ENCODE results near the gene RBPMS2. TPM values are rescaled to one million over a fixed set of nuclear protein-coding genes. Genes with fewer than 3 reads are reported as not detected.

Gene RBPMS2
- total and polyA plus RNA-seq, 2 donors (not counting 3 experiments of a cell fraction or from before 2014, with no cell fraction given): 2.3 to 7.8 TPM

- ChIA-PET POLR2A (no interaction called here), CTCF (interaction anchor here (0.6 to 5.4 kb wide), 3 partner anchors 28 to 536 kb away, joined by 3 to 40 read pairs (median 3); no protein-coding TSS in a partner anchor)
- H3K36me3 ChIP-seq (ENCODE audit: control insufficient read depth in 2 of 2, extremely low read depth in 1 of 2, insufficient read depth in 2 of 2, low read length in 2 of 2): no peaks in the 10 kb centered on the region
- no peak for DNase-seq (ENCODE audit: low read depth, low spot score)
- intact Hi-C loops (cut with micrococcal nuclease): no loop called here
- FAIRE-seq: no peak
- H3K9ac ChIP-seq (replicated peaks; ENCODE audit: extremely low read depth, insufficient read depth, low read length): no peak overlapping the region
- H3K27ac ChIP-seq (ENCODE audit: insufficient read depth, low read depth, low read length): no peak overlapping the region
- H3K4me3 ChIP-seq (replicated peaks in 1 of 3; ENCODE audit: insufficient read depth in 1 of 3, low read depth in 1 of 3, low read length in 3 of 3): no peak overlapping the region
- peaks cover 0 to 4% of the 10 kb centered on the region in 2 experiments for H3K27me3 ChIP-seq (ENCODE audit: control insufficient read depth in 2 of 2, insufficient read depth in 2 of 2, low read length in 2 of 2)
- BruUV-seq (replicated peaks): no TSS peak
- no peaks in the 10 kb centered on the region for H3K4me1 ChIP-seq (ENCODE audit: control insufficient read depth, extremely low read depth, insufficient read depth, low read length)
- no peaks in the 10 kb centered on the region for H3K9me3 ChIP-seq (replicated peaks; ENCODE audit: control insufficient read depth, insufficient read depth, low read length)
- H2AFZ ChIP-seq (ENCODE audit: low read depth, low read length): no peak overlapping the region
- dilution Hi-C loops (cut with MboI; ENCODE audit: extremely low pct_ligation_motif_present, low sequenced_read_pairs): no loop called here
- H3K9me1 ChIP-seq (replicated peaks; ENCODE audit: control insufficient read depth, extremely low read depth, insufficient read depth, low read length): no peaks in the 10 kb centered on the region
- H3K4me2 ChIP-seq (ENCODE audit: insufficient read depth, low read length): no peak overlapping the region
- no peak for TF ChIP-seq MYC (IDR thresholded peaks at IDR 0.05; ENCODE audit: low read depth, low read length)
- TF ChIP-seq FOS (IDR thresholded peaks at IDR 0.05; ENCODE audit: borderline replicate concordance, insufficient read depth, low read length): no peak
- TF ChIP-seq, protein P1, sequence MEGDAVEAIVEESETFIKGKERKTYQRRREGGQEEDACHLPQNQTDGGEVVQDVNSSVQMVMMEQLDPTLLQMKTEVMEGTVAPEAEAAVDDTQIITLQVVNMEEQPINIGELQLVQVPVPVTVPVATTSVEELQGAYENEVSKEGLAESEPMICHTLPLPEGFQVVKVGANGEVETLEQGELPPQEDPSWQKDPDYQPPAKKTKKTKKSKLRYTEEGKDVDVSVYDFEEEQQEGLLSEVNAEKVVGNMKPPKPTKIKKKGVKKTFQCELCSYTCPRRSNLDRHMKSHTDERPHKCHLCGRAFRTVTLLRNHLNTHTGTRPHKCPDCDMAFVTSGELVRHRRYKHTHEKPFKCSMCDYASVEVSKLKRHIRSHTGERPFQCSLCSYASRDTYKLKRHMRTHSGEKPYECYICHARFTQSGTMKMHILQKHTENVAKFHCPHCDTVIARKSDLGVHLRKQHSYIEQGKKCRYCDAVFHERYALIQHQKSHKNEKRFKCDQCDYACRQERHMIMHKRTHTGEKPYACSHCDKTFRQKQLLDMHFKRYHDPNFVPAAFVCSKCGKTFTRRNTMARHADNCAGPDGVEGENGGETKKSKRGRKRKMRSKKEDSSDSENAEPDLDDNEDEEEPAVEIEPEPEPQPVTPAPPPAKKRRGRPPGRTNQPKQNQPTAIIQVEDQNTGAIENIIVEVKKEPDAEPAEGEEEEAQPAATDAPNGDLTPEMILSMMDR (IDR thresholded peaks at IDR 0.05; ENCODE audit: extremely low read depth in 1 of 2, insufficient read depth in 1 of 2, low read depth in 1 of 2, low read length in 2 of 2): no peak
- TF ChIP-seq JUN (IDR thresholded peaks at IDR 0.05; ENCODE audit: borderline replicate concordance, insufficient read depth, insufficient read length, low read depth): no peak
- H4K20me1 ChIP-seq (replicated peaks; ENCODE audit: control insufficient read depth, extremely low read depth, insufficient read depth, low read length): no peaks in the 10 kb centered on the region
- H3K79me2 ChIP-seq (ENCODE audit: control insufficient read depth, insufficient read depth, low read length): no peaks in the 10 kb centered on the region
Observed at GRCh38 chr15:64781299-64781698, 5.9 kb upstream of the RBPMS2 start.

GRCh38 chr15:64780600-64781156 lies 5.3 kb upstream of the RBPMS2 start:
- ChIA-PET CTCF (interaction anchor here (0.5 to 5.4 kb wide), 4 partner anchors 16 to 602 kb away, joined by 3 to 40 read pairs (median 4); no protein-coding TSS in a partner anchor), POLR2A (no interaction called here)
- H3K9ac ChIP-seq (replicated peaks; ENCODE audit: extremely low read depth, insufficient read depth, low read length): no peak overlapping the region
- DNase-seq (ENCODE audit: low read depth, low spot score) (no peak), FAIRE-seq (no peak)
- no peak overlapping the region for H2AFZ ChIP-seq (ENCODE audit: low read depth, low read length)
- no peaks in the 10 kb centered on the region for H3K79me2 ChIP-seq (ENCODE audit: control insufficient read depth, insufficient read depth, low read length)
- H3K4me2 ChIP-seq (ENCODE audit: insufficient read depth, low read length): no peak overlapping the region
- no TSS peak for BruUV-seq (replicated peaks)
- dilution Hi-C loops (cut with MboI; ENCODE audit: extremely low pct_ligation_motif_present, low sequenced_read_pairs): no loop called here
- H3K9me3 ChIP-seq (replicated peaks; ENCODE audit: control insufficient read depth, insufficient read depth, low read length): no peaks in the 10 kb centered on the region
- TF ChIP-seq MAX (IDR thresholded peaks at IDR 0.05; ENCODE audit: insufficient read depth, insufficient read length) (no peak), POLR2AphosphoS5 (IDR thresholded peaks at IDR 0.05; ENCODE audit: insufficient read depth, low read depth, low read length) (no peak), POLR2A (IDR thresholded peaks at IDR 0.05; ENCODE audit: low read depth, low read length) (no peak), FOS (IDR thresholded peaks at IDR 0.05; ENCODE audit: borderline replicate concordance, insufficient read depth, low read length) (no peak), JUN (IDR thresholded peaks at IDR 0.05; ENCODE audit: borderline replicate concordance, insufficient read depth, insufficient read length, low read depth) (no peak), EZH2 (IDR thresholded peaks at IDR 0.05; ENCODE audit: borderline replicate concordance, low read depth, low read length, severe bottlenecking) (no peak), MYC (IDR thresholded peaks at IDR 0.05; ENCODE audit: low read depth, low read length) (no peak), GATA2 (IDR thresholded peaks at IDR 0.05; ENCODE audit: insufficient read depth, insufficient read length, low read depth, low read length) (no peak)
- TF ChIP-seq, protein P1 (IDR thresholded peaks at IDR 0.05; ENCODE audit: extremely low read depth in 1 of 2, insufficient read depth in 1 of 2, low read depth in 1 of 2, low read length in 2 of 2): no peak
- H4K20me1 ChIP-seq (replicated peaks; ENCODE audit: control insufficient read depth, extremely low read depth, insufficient read depth, low read length): no peaks in the 10 kb centered on the region
- H3K27me3 ChIP-seq (ENCODE audit: control insufficient read depth in 2 of 2, insufficient read depth in 2 of 2, low read length in 2 of 2): peaks cover 0 to 4% of the 10 kb centered on the region in 2 experiments
- H3K9me1 ChIP-seq (replicated peaks; ENCODE audit: control insufficient read depth, extremely low read depth, insufficient read depth, low read length): no peaks in the 10 kb centered on the region
- H3K36me3 ChIP-seq (ENCODE audit: control insufficient read depth in 2 of 2, extremely low read depth in 1 of 2, insufficient read depth in 2 of 2, low read length in 2 of 2): no peaks in the 10 kb centered on the region
- no peak overlapping the region for H3K27ac ChIP-seq (ENCODE audit: insufficient read depth, low read depth, low read length)
- no peak overlapping the region for H3K4me3 ChIP-seq (replicated peaks in 1 of 3; ENCODE audit: insufficient read depth in 1 of 3, low read depth in 1 of 3, low read length in 3 of 3)
- H3K4me1 ChIP-seq (ENCODE audit: control insufficient read depth, extremely low read depth, insufficient read depth, low read length): peaks cover 6% of the 10 kb centered on the region
- intact Hi-C loops (cut with micrococcal nuclease): no loop called here

Measured in endothelial cell of umbilical vein (primary cell).